Adipocyte (in vitro differentiated cells): ENCODE data around the gene SEMA3A.
A peak's percentile ranks its signal among the peaks of the same experiment; 100 is the strongest.
"Not testable (repeated sequence)": the region's sequence is repeated elsewhere in the genome, so short reads cannot be mapped to it uniquely, and the experiment has no call there.

Source experiments
- DNase-seq: peaks from one replicate; pipeline ENCODE4 v3.0.0-alpha.2; 2015; ENCODE audit warnings: low read depth
- H3K27me3 ChIP-seq: replicated peaks from 2 replicates; pipeline ENCODE4 v1.7.0; 2013; ENCODE audit warnings: mild to moderate bottlenecking, low read length, moderate library complexity; ENCODE audit not compliant: control insufficient read depth, insufficient read depth
- H3K36me3 ChIP-seq: 2 replicates; pipeline ENCODE4 v1.7.0; 2013; ENCODE audit warnings: low read length, mild to moderate bottlenecking, moderate library complexity; ENCODE audit not compliant: control insufficient read depth, insufficient read depth, severe bottlenecking
- H3K4me1 ChIP-seq: 2 replicates; pipeline ENCODE4 v1.7.0; 2013; ENCODE audit warnings: mild to moderate bottlenecking, low read length, moderate library complexity; ENCODE audit not compliant: control insufficient read depth, insufficient read depth
- H3K4me3 ChIP-seq: 2 replicates; pipeline ENCODE4 v1.7.0; 2013; ENCODE audit warnings: mild to moderate bottlenecking, low read length, moderate library complexity
- H3K9ac ChIP-seq: 2 replicates; pipeline ENCODE4 v1.7.0; 2013; ENCODE audit warnings: mild to moderate bottlenecking, low read length, moderate library complexity
- H3K9me3 ChIP-seq: 2 replicates; pipeline ENCODE4 v1.7.0; 2013; ENCODE audit warnings: mild to moderate bottlenecking, low read length, moderate library complexity; ENCODE audit not compliant: control insufficient read depth

Gene SEMA3A

GRCh38 chr7:84194484-84195271 is at the start of gene SEMA3A:
Gene SEMA3A, minus strand, starts transcription at chr7:84194789. Its CDS starts 203 bp downstream, at chr7:84194586.
- H3K4me3 ChIP-seq: peak within 1 kb of the TSS; percentile 89
- H3K4me1 ChIP-seq: peaks cover 30% of the 10 kb centered on the region
- no peaks in the 10 kb centered on the region for H3K36me3 ChIP-seq
- H3K9me3 ChIP-seq: no peaks in the 10 kb centered on the region
- peak; percentile 70 for DNase-seq
- H3K27me3 ChIP-seq: no peaks in the 10 kb centered on the region
- H3K9ac ChIP-seq: peak within 1 kb of the TSS; percentile 83

DNA sequence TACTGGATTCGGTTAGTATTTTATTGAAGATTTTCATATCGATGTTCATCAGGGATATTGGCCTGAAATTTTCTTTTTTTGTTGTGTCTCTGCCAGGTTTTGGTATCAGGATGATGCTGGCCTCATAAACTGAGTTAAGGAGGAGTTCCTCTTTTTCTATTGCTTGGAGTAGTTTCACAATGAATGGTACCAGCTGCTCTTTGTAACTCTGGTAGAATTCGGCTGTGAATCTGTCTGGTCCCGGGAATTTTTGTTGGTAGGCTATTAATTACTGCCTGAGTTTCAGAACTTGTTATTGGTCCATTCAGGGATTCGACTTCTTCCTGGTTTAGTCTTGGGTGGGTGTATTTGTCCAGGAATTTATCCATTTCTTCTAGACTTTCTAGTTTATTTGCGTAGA is 48.4 kb upstream of the SEMA3A start:
- not testable (repeated sequence) for H3K9ac ChIP-seq, H3K4me3 ChIP-seq, DNase-seq, H3K4me1 ChIP-seq, H3K9me3 ChIP-seq, H3K36me3 ChIP-seq, H3K27me3 ChIP-seq

- Histone ChIP-seq H3K4me3 (no peak overlapping the region), H3K36me3 (no peaks in the 10 kb centered on the region), H3K9me3 (no peaks in the 10 kb centered on the region), H3K4me1 (peaks cover 2% of the 10 kb centered on the region), H3K9ac (no peak overlapping the region), H3K27me3 (no peaks in the 10 kb centered on the region)
- no peak for DNase-seq
Measured at GRCh38 chr7:84238596-84238995, 44.0 kb upstream of the SEMA3A start.

DNA sequence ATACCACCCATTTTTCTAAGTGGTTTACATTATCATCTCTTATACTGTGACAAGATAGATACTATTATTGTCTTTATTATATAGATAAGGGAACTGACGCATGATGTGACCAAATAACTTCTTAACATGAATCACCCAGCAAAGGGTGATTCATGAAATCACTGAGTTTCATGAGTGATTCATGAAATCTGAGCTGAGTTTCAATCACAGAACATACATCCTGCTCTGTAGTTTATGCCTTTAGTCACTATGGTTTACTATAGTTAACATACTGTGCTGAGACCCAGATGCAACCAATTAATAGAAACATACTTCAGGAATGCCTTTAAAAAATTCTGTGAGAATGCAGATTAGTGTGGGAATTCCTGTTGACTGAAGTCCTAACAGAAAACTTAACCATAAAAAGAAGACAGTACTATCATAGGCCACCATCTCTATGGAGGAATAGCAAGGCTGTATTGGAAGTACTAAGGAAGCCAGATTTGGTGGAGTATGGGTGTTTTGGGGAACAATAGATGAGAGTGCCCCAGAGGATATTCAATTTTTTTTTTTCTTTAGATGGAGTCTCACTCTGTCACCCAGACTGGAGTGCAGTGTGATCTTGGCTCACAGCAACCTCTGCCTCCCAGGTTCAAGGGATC is 43.1 kb upstream of the SEMA3A start:
- H3K4me3 ChIP-seq: no peak overlapping the region
- no peak overlapping the region for H3K9ac ChIP-seq
- no peaks in the 10 kb centered on the region for H3K9me3 ChIP-seq
- peaks cover 2% of the 10 kb centered on the region for H3K4me1 ChIP-seq
- DNase-seq: peak; percentile 72
- H3K36me3 ChIP-seq: no peaks in the 10 kb centered on the region
- no peaks in the 10 kb centered on the region for H3K27me3 ChIP-seq

GRCh38 chr7:84236398-84236797 is 41.8 kb upstream of the SEMA3A start:
- H3K27me3 ChIP-seq: no peaks in the 10 kb centered on the region
- no peak overlapping the region for H3K9ac ChIP-seq
- no peak overlapping the region for H3K4me3 ChIP-seq
- no peaks in the 10 kb centered on the region for H3K36me3 ChIP-seq
- no peaks in the 10 kb centered on the region for H3K9me3 ChIP-seq
- DNase-seq: no peak
- peaks cover 13% of the 10 kb centered on the region for H3K4me1 ChIP-seq

DNA sequence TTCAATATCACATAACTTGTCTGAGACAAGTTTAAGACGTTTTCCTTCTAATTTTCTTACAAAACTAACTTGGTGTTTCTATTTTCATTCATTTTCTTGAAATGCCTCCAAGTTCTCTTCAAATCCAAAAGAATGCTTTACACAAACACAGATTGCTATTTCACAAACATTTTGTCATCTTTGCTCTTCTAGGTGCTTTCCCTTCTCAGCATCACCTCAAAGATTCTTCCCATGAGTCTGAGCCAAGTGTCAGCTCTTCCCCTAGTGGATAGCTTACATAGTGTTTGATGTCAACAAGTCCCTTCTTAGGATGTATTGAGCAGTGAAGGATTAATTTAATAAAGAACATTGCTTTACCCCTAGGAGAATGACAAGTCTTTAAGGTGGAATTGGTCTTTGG is 38.1 kb upstream of the SEMA3A start:
- peak; percentile 85 for DNase-seq
- Histone ChIP-seq H3K36me3 (no peaks in the 10 kb centered on the region), H3K4me1 (peaks cover 23% of the 10 kb centered on the region), H3K4me3 (no peak overlapping the region), H3K27me3 (no peaks in the 10 kb centered on the region), H3K9me3 (no peaks in the 10 kb centered on the region), H3K9ac (peak overlapping the region; percentile 30)

DNA sequence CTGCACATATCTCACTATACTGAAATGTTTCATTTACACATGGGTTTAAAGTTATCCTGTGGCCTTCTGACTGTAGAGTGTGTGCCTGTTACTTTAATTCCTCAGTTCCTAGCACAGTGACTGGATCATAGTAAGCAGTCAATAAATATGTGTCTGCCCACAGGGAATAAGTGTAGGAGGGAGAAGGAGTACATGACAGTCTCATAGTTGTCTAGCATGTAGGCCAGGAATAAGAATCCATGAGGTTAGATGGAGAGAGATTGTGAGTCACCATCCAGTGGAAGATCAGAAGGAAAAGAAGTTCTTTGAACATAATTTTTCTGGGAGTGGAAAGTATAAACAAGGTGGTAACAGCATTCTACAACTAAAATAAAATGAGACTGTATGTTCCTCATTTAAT is 36.6 kb upstream of the SEMA3A start:
- H3K4me3 ChIP-seq: no peak overlapping the region
- H3K27me3 ChIP-seq: no peaks in the 10 kb centered on the region
- no peaks in the 10 kb centered on the region for H3K36me3 ChIP-seq
- H3K9ac ChIP-seq: no peak overlapping the region
- peaks cover 21% of the 10 kb centered on the region for H3K4me1 ChIP-seq
- peak; percentile 41 for DNase-seq
- H3K9me3 ChIP-seq: no peaks in the 10 kb centered on the region

GRCh38 chr7:84230491-84230890 is 35.9 kb upstream of the SEMA3A start:
- DNase-seq: no peak
- Histone ChIP-seq H3K27me3 (no peaks in the 10 kb centered on the region), H3K4me3 (no peak overlapping the region), H3K4me1 (peaks cover 21% of the 10 kb centered on the region), H3K36me3 (no peaks in the 10 kb centered on the region), H3K9ac (no peak overlapping the region), H3K9me3 (no peaks in the 10 kb centered on the region)

- Histone ChIP-seq H3K36me3 (no peaks in the 10 kb centered on the region), H3K4me3 (no peak overlapping the region), H3K9ac (no peak overlapping the region), H3K27me3 (no peaks in the 10 kb centered on the region), H3K4me1 (peaks cover 21% of the 10 kb centered on the region), H3K9me3 (no peaks in the 10 kb centered on the region)
- DNase-seq: no peak
Measured at GRCh38 chr7:84228526-84228925, 33.9 kb upstream of the SEMA3A start.

- Histone ChIP-seq H3K4me1 (peaks cover 14% of the 10 kb centered on the region), H3K36me3 (no peaks in the 10 kb centered on the region), H3K4me3 (no peak overlapping the region), H3K27me3 (no peaks in the 10 kb centered on the region), H3K9ac (no peak overlapping the region), H3K9me3 (no peaks in the 10 kb centered on the region)
- no peak for DNase-seq
Measured at GRCh38 chr7:84226759-84227158, 32.2 kb upstream of the SEMA3A start.

GRCh38 chr7:84224505-84224904 is 29.9 kb upstream of the SEMA3A start:
- Histone ChIP-seq H3K9ac (no peak overlapping the region), H3K36me3 (no peaks in the 10 kb centered on the region), H3K9me3 (no peaks in the 10 kb centered on the region), H3K4me3 (no peak overlapping the region), H3K27me3 (no peaks in the 10 kb centered on the region), H3K4me1 (no peaks in the 10 kb centered on the region)
- no peak for DNase-seq
